AG08395 (cell line): Measurements from ENCODE around the gene PIK3R2.

Experiments
- DNase-seq: peaks from one replicate; pipeline ENCODE4 v3.0.0; 2012; ENCODE audit warnings: mixed read lengths, low spot score

The PIK3R2 gene

GRCh38 chr19:18123819-18124218 is 29.1 kb upstream of the PIK3R2 start:
- DNase-seq: no peak

GRCh38 chr19:18126097-18126496 is 26.9 kb upstream of the PIK3R2 start:
- no peak for DNase-seq

- DNase-seq: peak; percentile 18
These were observed 24.9 kb upstream of the PIK3R2 start for GRCh38 chr19:18128044-18128443.

DNA sequence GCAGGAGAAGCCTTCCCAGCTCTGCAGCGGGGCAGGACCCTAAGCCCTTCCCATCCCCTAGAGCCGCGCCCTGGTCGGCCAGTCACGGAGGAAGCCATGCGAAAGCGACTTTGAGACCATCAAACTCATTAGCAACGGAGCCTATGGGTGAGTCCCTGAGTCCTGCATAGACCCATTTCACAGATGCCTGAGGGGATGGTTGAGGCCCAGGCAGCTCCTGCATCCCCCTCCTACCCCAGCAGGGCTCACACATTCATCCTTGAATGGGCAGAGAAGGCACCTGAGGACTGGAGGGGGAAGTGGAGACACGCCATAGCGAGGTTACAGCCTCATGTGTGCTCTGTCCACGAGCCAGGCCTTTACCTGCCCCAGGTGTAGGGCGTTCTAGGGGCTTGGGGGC is 24.2 kb upstream of the PIK3R2 start:
- DNase-seq: no peak

- DNase-seq: no peak
These were observed 22.3 kb upstream of the PIK3R2 start for GRCh38 chr19:18130523-18131242.

GRCh38 chr19:18131841-18132596 is 20.9 kb upstream of the PIK3R2 start:
- DNase-seq: no peak

DNA sequence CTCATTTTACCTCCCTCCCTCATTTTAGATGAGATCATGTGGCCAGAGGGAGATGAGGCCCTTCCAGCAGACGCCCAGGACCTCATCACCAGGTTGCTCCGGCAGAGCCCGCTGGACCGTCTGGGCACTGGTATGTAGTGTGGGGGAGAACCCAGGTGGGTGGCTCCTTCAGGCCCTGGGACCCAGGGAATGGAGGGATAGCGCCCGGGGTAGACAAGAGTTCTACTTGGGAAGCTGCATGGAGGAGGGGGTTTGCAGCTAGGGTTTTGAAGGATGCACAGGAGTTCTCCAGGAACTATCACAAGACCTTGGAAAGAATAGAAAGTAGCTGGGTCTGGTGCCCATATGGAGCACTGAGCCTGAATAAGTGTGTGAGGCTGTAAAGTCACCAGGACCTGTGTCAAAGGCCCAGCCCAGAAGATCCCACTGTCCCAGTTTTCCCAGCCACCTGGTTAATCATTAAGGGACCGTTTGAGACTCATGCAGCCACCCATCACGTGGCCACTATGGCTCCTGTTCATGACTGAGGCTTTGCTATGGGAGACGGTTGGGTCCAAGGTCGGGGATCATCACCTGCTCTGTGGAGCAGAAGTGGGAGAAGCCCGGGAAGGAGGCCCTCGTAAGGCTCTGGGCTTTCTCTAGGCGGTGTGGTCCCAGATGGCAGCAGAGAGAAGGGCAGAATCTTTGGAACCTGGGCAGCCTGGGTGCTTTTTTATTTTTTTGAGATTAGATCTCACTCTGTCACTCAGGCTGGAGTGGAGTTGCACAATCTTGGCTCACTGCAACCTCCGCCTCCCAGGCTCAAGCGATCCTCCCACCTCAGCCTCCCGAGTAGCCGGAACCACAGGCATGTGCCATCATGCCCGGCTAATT is 17.0 kb upstream of the PIK3R2 start:
- no peak for DNase-seq

DNA sequence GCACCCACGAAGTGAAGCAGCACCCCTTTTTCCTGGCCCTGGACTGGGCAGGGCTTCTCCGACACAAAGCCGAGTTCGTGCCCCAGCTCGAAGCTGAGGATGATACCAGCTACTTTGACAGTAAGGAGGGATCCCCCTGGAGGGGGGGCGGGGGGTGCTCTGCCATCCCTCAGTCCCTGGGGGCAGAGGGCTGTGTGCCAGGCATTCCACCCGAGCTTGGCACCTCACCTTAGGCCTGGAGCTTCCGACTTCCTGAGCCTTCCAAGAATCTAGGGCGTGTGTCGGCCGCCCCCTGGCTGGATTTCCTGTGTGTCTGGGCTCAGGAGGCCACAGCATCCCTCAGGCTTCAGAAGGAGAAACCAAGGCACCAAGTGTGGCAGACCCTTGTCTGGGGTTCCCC is 15.7 kb upstream of the PIK3R2 start:
- no peak for DNase-seq

GRCh38 chr19:18137657-18138339 is 15.2 kb upstream of the PIK3R2 start:
- DNase-seq: no peak

GRCh38 chr19:18140473-18140872 is 12.5 kb upstream of the PIK3R2 start:
- DNase-seq: no peak

GRCh38 chr19:18141031-18141430 is 11.9 kb upstream of the PIK3R2 start:
- peak; percentile 19 for DNase-seq

DNA sequence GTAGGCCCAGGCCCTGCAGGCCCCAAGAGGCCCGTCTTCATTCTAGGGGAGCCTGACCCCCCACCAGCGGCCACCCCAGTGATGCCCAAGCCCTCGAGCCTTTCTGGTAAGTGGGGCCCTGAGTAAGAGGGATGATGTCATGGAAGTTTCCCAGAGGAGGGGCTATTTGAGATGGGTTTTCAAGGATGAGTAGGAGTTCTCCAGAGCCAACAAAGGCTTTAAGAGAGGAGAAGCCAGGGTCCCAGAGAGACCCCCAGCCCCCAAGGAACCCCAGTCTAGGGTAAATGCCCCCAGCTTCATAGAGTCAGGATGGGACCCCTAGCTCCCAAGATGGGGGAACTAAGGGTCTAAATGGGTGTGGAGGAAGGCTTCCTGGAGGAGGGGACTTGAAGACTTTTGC is 9.1 kb upstream of the PIK3R2 start:
- DNase-seq: no peak

DNA sequence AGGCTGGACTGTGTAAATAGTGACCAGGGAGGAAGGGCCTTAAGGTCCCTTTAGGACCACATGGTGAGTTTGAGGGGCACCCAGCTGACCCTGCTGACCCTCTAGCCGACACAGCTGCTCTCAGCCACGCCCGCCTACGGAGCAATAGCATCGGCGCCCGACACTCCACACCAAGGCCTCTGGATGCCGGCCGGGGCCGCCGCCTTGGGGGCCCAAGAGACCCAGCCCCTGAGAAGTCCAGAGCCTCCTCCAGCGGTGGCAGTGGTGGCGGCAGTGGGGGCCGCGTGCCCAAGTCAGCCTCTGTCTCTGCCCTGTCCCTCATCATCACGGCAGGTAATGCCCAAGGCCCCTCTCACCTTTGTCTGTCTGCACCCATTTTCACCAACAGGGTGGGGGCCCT is 8.6 kb upstream of the PIK3R2 start:
- no peak for DNase-seq

- DNase-seq: no peak
These were observed 8.1 kb upstream of the PIK3R2 start for GRCh38 chr19:18144906-18145305.

GRCh38 chr19:18145391-18145999 is 7.5 kb upstream of the PIK3R2 start:
- no peak for DNase-seq

- DNase-seq: no peak
These were observed 5.6 kb upstream of the PIK3R2 start for GRCh38 chr19:18147396-18147795.

- no peak for DNase-seq
These were observed 3.4 kb upstream of the PIK3R2 start for GRCh38 chr19:18149596-18149975.

DNA sequence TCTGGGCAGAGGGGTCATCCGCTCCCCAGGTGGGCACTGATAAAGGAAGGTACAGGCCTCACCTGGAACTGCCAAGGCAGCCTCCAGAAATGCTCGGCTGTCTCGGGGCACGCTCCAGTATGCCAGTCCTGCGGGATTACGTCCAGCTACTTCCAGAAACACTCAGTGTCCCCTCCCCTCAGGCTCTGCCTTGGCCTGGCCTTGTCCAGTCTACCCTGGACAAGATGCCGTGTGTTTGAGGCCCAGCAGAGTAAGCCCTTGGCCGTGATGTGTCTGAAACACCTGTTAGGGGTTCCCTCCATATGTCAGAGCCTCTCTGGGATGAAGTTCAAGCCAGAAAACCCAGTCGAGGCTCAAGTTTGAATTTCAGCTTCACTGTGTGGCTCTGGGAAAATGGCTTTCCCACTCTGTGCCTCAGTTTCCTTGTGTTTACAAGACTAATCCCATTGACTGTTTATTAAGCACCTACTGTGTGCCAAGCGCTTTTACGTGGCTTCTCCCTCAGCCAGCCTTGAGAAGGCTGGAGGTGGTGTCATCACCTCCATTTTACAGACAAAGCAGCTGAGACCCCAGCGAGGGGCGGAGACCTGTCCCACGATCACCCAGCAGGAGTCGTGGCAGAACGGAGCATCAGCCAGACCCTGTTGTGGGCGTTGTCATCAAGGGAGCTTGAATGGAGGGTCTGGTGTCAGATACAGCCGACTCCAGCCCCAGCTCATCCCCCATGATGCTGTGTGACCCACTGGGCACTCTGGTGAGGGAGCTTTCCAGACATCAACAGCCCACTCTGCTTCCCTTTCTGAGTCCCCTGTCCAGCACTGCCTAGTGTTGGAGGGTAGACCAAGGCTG is 2.0 kb upstream of the PIK3R2 start:
- DNase-seq: no peak

DNA sequence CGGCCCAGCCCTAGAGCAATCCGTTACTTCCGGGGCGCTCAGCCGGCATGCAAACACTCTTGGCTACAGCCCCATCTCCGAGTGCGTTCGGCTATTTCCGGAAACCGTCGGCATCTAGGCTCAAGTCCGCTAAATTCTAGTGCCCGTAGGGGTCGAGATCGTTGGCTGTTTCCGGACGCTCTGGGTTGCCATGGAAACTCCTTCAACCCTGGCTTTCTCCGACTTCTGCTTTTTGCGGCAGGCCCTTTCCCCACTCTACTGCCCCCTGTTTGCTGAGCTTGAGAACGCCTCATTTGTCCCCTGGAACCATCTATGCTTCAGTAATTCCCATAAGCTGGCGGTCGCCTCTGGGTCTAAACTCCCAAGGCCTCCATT is 534 bp upstream of the PIK3R2 start:
- DNase-seq: peak; percentile 98

- DNase-seq: no peak
These were observed 682 bp downstream of the PIK3R2 start for GRCh38 chr19:18153556-18154134.
